ENCODE data around the gene ANKRD40.
A peak's percentile ranks its signal among the peaks of the same experiment; 100 is the strongest.

GRCh38 chr17:50686494-50687199, 21.1 kb downstream of the ANKRD40 start:
- TF ChIP-seq CTCF (IDR thresholded peaks at IDR 0.05) (no peak), POLR2A (IDR thresholded peaks at IDR 0.05) (peak in 1 of 2 donors; percentile 22)

All from Peyer's patch (tissue), 4 donors.